ENCODE measurements around the gene URAD.

GRCh38 chr13:28031896-28032288 lies 43.4 kb upstream of the URAD start:
- no peak for TF ChIP-seq CTCF (conservative IDR thresholded peaks at IDR 0.05; ENCODE audit: low read depth, low read length)
- TF ChIP-seq EZH2 (IDR thresholded peaks at IDR 0.05; ENCODE audit: low read length, unreplicated experiment), result no peak

Measured in PC-3 (cell line).